ENCODE data around the gene BRME1.

Gene BRME1

DNA sequence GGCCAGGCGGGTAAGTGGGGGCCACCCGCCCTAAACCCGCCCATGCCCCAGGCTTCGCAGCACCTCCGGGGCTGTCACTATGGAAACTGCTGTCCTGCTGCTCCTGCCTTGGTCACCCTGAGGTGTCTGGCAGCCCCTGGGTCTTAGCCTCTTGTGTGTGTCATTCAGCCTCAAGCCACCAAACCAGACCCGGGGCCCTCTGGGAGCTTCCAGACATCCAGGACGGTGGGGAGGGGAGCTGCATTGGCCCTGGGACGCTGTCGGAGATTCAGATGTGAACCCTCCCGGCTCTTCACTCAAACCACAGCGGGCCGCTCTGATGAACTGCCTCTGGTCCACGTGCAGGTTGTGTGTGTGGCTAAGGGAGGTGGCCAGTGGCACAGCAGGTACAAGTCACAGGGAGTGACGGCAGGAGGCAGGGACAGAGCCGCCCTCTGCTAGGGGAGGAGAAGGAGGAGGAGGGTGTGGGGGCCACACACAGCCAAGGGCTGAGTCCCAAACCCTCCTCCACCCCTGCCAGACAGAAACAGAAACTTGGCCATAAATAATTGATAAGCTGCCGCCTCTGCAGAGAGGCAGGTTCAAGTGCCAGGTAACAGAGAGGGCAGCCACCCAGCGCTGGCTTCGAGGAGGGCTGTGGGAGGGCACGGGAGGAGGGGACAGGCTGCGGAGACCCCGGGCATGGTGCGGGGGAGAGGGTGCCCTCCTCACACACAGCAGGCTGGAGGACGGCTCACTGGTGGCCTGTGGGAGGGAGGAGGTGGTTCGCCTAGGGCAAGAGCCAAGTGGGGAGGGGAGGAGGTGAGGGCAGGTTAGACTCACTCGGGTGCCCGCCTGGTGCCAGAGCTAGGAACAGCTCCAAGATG is 21.0 kb downstream of the BRME1 start:
- FAIRE-seq (no peak), DNase-seq (ENCODE audit: insufficient read length) (no peak)
- TF ChIP-seq TAF1 (IDR thresholded peaks at IDR 0.05; ENCODE audit: borderline replicate concordance, low read depth, low read length) (no peak), POLR2A (IDR thresholded peaks at IDR 0.05; ENCODE audit: low read depth, low read length) (no peak), POLR2AphosphoS5 (IDR thresholded peaks at IDR 0.05; ENCODE audit: low read depth, low read length) (no peak)

DNA sequence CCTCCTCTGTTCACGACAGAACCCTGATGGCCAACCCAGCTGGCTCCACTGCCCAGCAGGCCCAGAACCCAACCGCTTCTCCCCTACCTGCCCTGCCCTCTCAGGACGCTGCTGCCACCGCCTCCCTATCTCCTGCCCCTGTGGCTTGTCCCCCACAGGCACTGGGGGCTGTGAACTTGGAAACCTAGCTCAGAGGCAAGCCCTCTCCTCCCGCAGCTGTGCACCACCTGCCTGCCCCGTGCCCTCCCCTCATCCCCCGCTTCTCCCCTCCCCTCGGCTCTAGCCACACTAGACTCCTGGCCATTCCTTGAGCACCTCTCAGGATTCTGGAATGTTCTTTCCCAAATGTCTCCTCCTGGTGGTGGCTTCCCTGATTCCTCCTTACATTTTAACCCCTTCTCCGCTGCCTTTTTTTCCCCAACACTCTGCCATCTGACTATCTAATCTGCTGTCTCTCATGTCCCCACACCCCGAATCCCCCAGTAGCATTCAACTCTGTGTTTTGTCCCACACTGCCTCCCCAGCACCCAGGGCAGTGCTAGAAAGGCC is 22.3 kb downstream of the BRME1 start:
- no peak for FAIRE-seq
- no peak for DNase-seq (ENCODE audit: insufficient read length)
- no peak for TF ChIP-seq POLR2AphosphoS5 (IDR thresholded peaks at IDR 0.05; ENCODE audit: low read depth, low read length)
- no peak for TF ChIP-seq POLR2A (IDR thresholded peaks at IDR 0.05; ENCODE audit: low read depth, low read length)
- no peak for TF ChIP-seq TAF1 (IDR thresholded peaks at IDR 0.05; ENCODE audit: borderline replicate concordance, low read depth, low read length)

DNA sequence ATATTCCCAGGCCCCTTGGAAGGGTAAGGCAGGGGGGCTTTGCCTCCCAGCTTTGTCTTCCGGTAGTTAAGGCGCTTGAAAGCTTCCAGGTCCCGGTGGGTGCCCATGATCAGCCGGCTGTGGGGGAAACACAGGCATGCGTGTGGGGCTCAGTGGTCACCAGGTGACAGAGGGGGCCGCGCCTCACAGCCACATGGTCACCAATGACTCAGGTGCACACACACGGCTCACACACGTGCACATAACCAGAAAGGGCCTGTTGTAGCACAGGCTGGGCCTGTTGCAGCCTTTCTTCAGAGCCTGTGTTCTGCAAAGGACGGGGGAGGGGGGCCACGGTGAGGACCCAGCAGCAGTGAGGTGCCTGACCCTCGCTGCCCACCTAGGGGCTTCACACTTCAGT is 23.1 kb downstream of the BRME1 start:
- DNase-seq (ENCODE audit: insufficient read length): no peak
- TF ChIP-seq TAF1 (IDR thresholded peaks at IDR 0.05; ENCODE audit: borderline replicate concordance, low read depth, low read length) (no peak), POLR2A (IDR thresholded peaks at IDR 0.05; ENCODE audit: low read depth, low read length) (no peak), POLR2AphosphoS5 (IDR thresholded peaks at IDR 0.05; ENCODE audit: low read depth, low read length) (no peak)
- FAIRE-seq: no peak

DNA sequence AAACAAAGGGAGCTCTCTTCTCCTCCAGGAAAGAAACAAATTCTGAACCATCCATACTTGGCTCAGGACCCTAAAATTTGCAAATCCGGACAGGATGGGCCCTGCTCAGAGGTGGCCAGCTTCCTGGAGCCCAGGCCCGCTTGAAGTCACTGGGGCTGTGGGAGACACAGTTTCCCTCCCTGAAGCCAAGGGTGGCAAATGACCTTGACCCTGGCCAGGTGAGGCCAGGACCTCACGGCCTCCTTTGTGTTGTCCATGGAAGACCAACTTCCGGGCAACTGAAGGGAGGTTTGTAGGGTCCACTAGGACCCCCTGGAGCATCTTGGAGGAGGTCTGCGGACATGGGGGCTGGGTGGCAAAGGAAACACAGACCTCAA is 23.5 kb downstream of the BRME1 start:
- TF ChIP-seq POLR2A (IDR thresholded peaks at IDR 0.05; ENCODE audit: low read depth, low read length): no peak
- no peak for TF ChIP-seq POLR2AphosphoS5 (IDR thresholded peaks at IDR 0.05; ENCODE audit: low read depth, low read length)
- no peak for TF ChIP-seq TAF1 (IDR thresholded peaks at IDR 0.05; ENCODE audit: borderline replicate concordance, low read depth, low read length)
- FAIRE-seq (no peak), DNase-seq (ENCODE audit: insufficient read length) (no peak)

DNA sequence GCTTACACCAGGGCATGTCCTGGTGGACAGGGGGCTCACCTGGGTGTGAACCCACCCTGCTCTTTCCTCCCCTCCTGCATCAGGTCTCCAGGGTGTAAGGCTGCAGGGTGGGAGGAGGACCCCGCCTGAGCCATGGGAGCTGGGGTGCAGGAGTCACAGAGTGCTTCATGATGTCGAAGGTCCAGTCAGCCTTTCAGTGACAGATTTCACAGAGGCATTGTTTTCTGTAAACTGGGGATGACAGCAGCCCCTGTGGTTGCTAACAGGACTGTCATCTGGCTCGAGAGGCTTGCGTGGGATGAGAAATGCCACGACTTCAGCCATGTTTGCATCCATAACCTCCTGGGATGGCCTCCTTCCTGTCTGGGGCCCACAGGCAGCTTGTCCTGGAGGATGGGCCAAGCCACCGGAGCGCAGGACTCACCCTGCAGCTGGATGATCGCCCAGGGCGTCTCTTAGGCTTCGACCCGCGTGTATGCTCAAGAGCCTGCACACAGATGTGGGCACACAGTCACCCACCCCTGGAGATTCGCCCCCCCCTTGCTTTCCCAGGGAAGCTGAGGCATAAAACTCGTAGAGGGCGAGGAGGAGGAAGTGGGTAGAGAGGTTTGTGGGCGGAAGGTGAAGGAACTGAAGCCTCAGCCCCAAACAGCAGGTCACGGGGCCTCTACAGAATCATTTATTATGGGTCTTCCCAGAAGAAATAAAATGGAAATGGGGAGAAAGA is 24.1 kb downstream of the BRME1 start:
- DNase-seq (ENCODE audit: insufficient read length) (no peak), FAIRE-seq (peak; percentile 80)
- TF ChIP-seq POLR2AphosphoS5 (IDR thresholded peaks at IDR 0.05; ENCODE audit: low read depth, low read length): no peak
- TF ChIP-seq TAF1 (IDR thresholded peaks at IDR 0.05; ENCODE audit: borderline replicate concordance, low read depth, low read length): no peak
- no peak for TF ChIP-seq POLR2A (IDR thresholded peaks at IDR 0.05; ENCODE audit: low read depth, low read length)

DNA sequence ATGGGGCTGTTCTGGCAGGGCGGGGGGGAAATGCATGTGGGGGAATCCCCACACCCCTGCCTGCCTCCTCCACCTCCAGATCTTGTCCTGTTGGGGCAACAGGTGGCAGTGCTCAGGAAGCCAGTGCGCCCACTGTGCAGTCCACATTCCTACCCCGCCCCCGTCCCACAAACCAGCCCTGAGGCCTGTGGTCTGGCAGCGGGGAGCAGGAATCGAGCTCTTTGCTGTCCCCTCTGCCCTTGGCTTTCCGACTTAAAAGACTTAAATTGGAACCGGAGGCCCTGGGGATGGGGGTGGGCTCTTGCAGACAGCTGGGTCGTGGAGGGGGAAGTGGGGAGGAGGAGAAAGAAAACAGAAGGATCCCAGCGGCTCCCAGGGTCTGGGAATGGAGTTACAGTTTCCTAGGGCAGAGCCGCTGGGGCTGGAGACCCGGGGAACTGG is 24.6 kb downstream of the BRME1 start:
- DNase-seq (ENCODE audit: insufficient read length) (no peak), FAIRE-seq (peak; percentile 17)
- TF ChIP-seq TAF1 (IDR thresholded peaks at IDR 0.05; ENCODE audit: borderline replicate concordance, low read depth, low read length): no peak
- no peak for TF ChIP-seq POLR2A (IDR thresholded peaks at IDR 0.05; ENCODE audit: low read depth, low read length)
- TF ChIP-seq POLR2AphosphoS5 (IDR thresholded peaks at IDR 0.05; ENCODE audit: low read depth, low read length): no peak

DNA sequence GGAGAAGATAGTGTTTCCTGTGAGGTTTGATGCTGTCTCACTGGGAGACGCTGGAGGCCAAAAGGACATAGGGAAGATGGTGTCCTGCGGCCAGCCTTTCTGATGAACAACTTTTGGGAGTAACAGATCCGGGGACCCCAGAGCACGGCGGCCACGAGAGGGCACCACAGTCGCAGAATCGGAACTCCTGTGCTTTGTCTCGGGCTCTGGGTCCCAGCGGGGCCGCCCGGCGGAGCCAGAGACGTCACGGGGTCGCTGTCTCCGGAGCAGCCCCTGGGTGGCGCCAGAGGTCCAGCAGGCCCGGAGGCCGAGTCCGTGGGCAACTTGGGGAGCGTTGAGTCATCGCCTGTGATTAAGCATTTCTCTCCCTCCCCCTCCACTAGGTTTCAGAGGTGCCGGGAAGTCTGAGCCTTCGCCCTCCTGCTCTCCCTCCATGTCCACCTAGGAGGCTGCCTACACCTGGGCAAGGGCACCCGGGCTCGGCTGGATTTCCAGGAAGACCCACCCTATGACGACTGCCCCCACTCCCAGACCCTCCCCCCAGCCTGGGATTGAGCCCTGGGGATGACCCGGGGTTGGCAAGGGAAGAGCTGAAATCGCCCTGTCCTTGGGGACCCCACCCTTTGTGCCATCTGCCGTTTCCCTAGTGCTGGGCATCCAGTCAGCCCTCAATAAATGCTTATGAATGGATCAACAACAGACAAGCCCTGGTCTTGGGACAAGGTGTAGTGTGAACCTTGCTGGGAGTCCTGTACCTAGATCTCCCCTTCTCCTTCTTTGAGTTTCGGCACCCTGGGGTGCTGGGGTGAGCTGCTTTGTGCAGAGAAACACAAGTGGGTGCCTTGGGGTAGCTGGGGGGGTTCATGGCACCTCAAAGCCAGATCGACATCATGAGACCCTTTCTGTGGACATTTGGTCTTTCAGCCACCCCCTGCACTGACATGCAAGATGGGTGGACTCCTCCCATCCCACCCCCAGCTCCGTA is 25.6 kb downstream of the BRME1 start:
- FAIRE-seq: peak; percentile 99
- peak; percentile 98 for DNase-seq (ENCODE audit: insufficient read length)
- TF ChIP-seq POLR2A (IDR thresholded peaks at IDR 0.05; ENCODE audit: low read depth, low read length) (no peak), POLR2AphosphoS5 (IDR thresholded peaks at IDR 0.05; ENCODE audit: low read depth, low read length) (no peak), TAF1 (IDR thresholded peaks at IDR 0.05; ENCODE audit: borderline replicate concordance, low read depth, low read length) (no peak)

DNA sequence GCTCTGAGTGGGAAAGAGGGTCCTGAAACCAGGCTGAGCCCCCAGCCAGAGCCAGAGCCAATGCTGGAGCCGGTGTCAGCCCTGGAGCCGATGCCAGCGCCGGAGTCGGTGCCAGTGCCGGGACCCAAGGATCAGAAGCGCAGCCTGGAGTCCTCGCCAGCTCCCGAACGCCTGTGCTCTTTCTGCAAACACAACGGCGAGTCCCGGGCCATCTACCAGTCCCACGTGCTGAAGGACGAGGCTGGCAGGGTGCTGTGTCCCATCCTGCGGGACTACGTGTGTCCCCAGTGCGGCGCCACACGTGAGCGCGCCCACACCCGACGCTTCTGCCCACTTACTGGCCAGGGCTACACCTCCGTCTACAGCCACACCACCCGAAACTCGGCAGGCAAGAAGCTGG is 28.6 kb downstream of the BRME1 start:
- no peak for TF ChIP-seq POLR2A (IDR thresholded peaks at IDR 0.05; ENCODE audit: low read depth, low read length)
- no peak for TF ChIP-seq TAF1 (IDR thresholded peaks at IDR 0.05; ENCODE audit: borderline replicate concordance, low read depth, low read length)
- TF ChIP-seq POLR2AphosphoS5 (IDR thresholded peaks at IDR 0.05; ENCODE audit: low read depth, low read length): no peak
- FAIRE-seq: no peak
- no peak for DNase-seq (ENCODE audit: insufficient read length)

DNA sequence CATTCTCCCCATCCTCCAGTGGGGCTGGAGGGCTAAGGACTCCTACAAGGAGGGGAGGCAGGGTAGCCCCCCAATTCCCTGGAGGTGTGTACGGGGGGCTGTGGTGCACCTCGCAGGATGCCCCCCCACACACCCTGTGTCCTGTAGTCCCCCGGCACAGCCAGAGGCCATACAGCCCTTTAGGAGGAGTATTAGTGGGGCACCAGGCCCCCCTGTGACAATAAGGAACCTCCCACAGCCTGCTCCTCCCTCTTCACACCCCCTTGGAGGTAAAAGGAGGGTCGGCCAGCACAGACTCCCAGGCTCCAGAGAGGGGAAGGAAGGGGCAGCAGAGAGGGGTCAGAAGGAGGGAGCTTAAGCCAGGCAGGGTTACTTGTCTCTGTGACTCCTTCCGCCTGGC is 29.1 kb downstream of the BRME1 start, which contains the start of gene NANOS3:
TSS of gene NANOS3 (plus strand) at position 301 of the 400 bp plus-strand sequence. CDS start 115 bp downstream, outside the sequence.
- TF ChIP-seq POLR2AphosphoS5 (IDR thresholded peaks at IDR 0.05; ENCODE audit: low read depth, low read length): no peak
- TF ChIP-seq POLR2A (IDR thresholded peaks at IDR 0.05; ENCODE audit: low read depth, low read length): no peak
- TF ChIP-seq TAF1 (IDR thresholded peaks at IDR 0.05; ENCODE audit: borderline replicate concordance, low read depth, low read length): no peak

DNA sequence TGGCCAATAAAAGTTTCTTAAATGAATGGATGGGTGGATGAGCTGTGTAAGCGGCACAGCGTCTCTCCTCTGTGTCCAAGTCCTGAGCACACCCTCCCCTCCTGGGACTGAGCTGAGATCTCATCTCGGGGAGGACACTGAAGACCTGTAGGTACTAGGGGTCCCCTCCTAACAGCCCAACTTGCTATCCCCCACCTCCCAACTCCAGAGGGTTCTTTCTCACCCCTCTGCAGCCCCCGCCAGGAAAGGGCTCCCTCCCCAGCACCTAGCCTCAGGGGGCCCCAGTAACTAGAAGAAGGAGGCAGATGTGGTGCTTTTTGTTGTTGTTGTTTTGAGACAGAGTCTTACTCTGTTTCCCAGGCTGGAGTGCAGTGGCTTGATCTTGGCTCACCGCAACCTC is 30.1 kb downstream of the BRME1 start:
- no peak for FAIRE-seq
- no peak for DNase-seq (ENCODE audit: insufficient read length)
- TF ChIP-seq POLR2A (IDR thresholded peaks at IDR 0.05; ENCODE audit: low read depth, low read length) (no peak), TAF1 (IDR thresholded peaks at IDR 0.05; ENCODE audit: borderline replicate concordance, low read depth, low read length) (no peak)

More for the DNA sequence above, 29.1 kb downstream of the BRME1 start, which contains the start of gene NANOS3:
- FAIRE-seq (no peak), DNase-seq (ENCODE audit: insufficient read length) (no peak)

All from GM12892 (cell line).